Gastrocnemius medialis (tissue), 4 donors: Measurements from ENCODE around the gene TMEM272.

Experiments used
- CTCF ChIP-seq, 5 experiments: fragments of 450-650 bp in 3 of 5; fragments of 200-600 bp in 2 of 5; sonication (generic) in 2 of 5; IDR thresholded peaks in 4 of 5; conservative IDR thresholded peaks in 1 of 5; 1 replicate in 4 of 5; 2 replicates in 1 of 5; pipeline ENCODE4 v1.5.1; 2016 to 2019; ENCODE audit warnings: antibody characterized with exemption in 5 of 5, mild to moderate bottlenecking in 3 of 5, moderate library complexity in 3 of 5
- POLR2A ChIP-seq, 2 donors: fragments of 450-650 bp; IDR thresholded peaks; one replicate each; pipeline ENCODE4 v1.6.1; 2017; ENCODE audit warnings: antibody characterized with exemption in 2 of 2, mild to moderate bottlenecking in 2 of 2, moderate library complexity in 2 of 2

GRCh38 chr13:51862957-51863356, 18.0 kb upstream of the TMEM272 start:
- TF ChIP-seq CTCF (IDR thresholded peaks at IDR 0.05 in 4 of 5, conservative IDR thresholded peaks at IDR 0.05 in 1 of 5) (no peak), POLR2A (IDR thresholded peaks at IDR 0.05) (no peak)
